SH-SY5Y (cell line): ENCODE measurements around the gene COL18A1.

Experiments used
- GATA2 ChIP-seq: IDR thresholded peaks from 2 replicates; pipeline ENCODE4 v1.6.1; 2011; ENCODE audit warnings: mild to moderate bottlenecking, low read depth, low read length
- GATA3 ChIP-seq: IDR thresholded peaks from 2 replicates; pipeline ENCODE4 v1.6.1; 2011; ENCODE audit warnings: low read depth, mild to moderate bottlenecking, low read length, moderate library complexity

- TF ChIP-seq GATA3 (no peak), GATA2 (no peak)
Observed at GRCh38 chr21:45508607-45509565, 103.9 kb downstream of the COL18A1 start.
